Hematopoietic multipotent progenitor cell treated with erythropoietin and hydrocortisone succinate and interleukin-3 and kit ligand, for 15 days (in vitro differentiated cells): ENCODE results near the gene INTS1.
A peak's percentile ranks its signal among the peaks of the same experiment; 100 is the strongest.

ENCODE experiments used
- DNase-seq: peaks from one replicate; pipeline ENCODE4 v3.0.0-alpha.2; 2015; ENCODE audit warnings: low spot score

The INTS1 gene

GRCh38 chr7:1432411-1433082 is 71.6 kb downstream of the INTS1 start:
- DNase-seq, result peak; percentile 84

- DNase-seq, result no peak
These were observed 72.4 kb downstream of the INTS1 start for GRCh38 chr7:1431634-1432380.

GRCh38 chr7:1431226-1431625 is 73.0 kb downstream of the INTS1 start:
- DNase-seq, result no peak

GRCh38 chr7:1430056-1430845 is 73.9 kb downstream of the INTS1 start:
- no peak for DNase-seq

GRCh38 chr7:1428941-1429501 is 75.2 kb downstream of the INTS1 start:
- no peak for DNase-seq

GRCh38 chr7:1427064-1427657 is 77.0 kb downstream of the INTS1 start:
- no peak for DNase-seq

- no peak for DNase-seq
These were observed 77.7 kb downstream of the INTS1 start for GRCh38 chr7:1426474-1426873.

GRCh38 chr7:1425292-1426136 is 78.7 kb downstream of the INTS1 start:
- no peak for DNase-seq

- DNase-seq, result no peak
These were observed 80.1 kb downstream of the INTS1 start for GRCh38 chr7:1424041-1424440.

GRCh38 chr7:1423264-1423811 is 80.9 kb downstream of the INTS1 start:
- no peak for DNase-seq

GRCh38 chr7:1422512-1423263 is 81.5 kb downstream of the INTS1 start:
- DNase-seq, result no peak

- no peak for DNase-seq
These were observed 82.2 kb downstream of the INTS1 start for GRCh38 chr7:1421946-1422345.

- DNase-seq, result no peak
These were observed 83.0 kb downstream of the INTS1 start for GRCh38 chr7:1421020-1421790.
